GM18909 (cell line): ENCODE data around the gene ANTXR2.
"Not testable (repeated sequence)": the region's sequence is repeated elsewhere in the genome, so short reads cannot be mapped to it uniquely, and the experiment has no call there.

Source experiments
- ATAC-seq: cut with Tn5 transposase; IDR thresholded peaks from one replicate; pipeline ENCODE4 v1.9.1; 2021; ENCODE audit warnings: mild to moderate bottlenecking; ENCODE audit not compliant: unreplicated experiment, poor library complexity

Gene ANTXR2

GRCh38 chr4:79935274-79935673 lies 137.8 kb downstream of the ANTXR2 start:
- no peak for ATAC-seq

GRCh38 chr4:79934660-79935059 lies 138.4 kb downstream of the ANTXR2 start:
- ATAC-seq, result no peak

- ATAC-seq, result no peak
Observed at GRCh38 chr4:79927931-79928330, 145.1 kb downstream of the ANTXR2 start.

- no peak for ATAC-seq
Observed at GRCh38 chr4:79923281-79923680, 149.7 kb downstream of the ANTXR2 start.

GRCh38 chr4:79922011-79922410 lies 151.0 kb downstream of the ANTXR2 start:
- ATAC-seq, result no peak

GRCh38 chr4:79920163-79920853 lies 152.7 kb downstream of the ANTXR2 start:
- no peak for ATAC-seq

GRCh38 chr4:79918292-79918691 lies 154.7 kb downstream of the ANTXR2 start:
- ATAC-seq, result no peak

- peak; percentile 94 for ATAC-seq
Observed at GRCh38 chr4:79917246-79917645, 155.8 kb downstream of the ANTXR2 start.

GRCh38 chr4:79915246-79915645 lies 157.8 kb downstream of the ANTXR2 start:
- ATAC-seq, result no peak

- ATAC-seq, result no peak
Observed at GRCh38 chr4:79913581-79913980, 159.4 kb downstream of the ANTXR2 start.

GRCh38 chr4:79907001-79907400 lies 166.0 kb downstream of the ANTXR2 start:
- ATAC-seq, result no peak

GRCh38 chr4:79906303-79906702 lies 166.7 kb downstream of the ANTXR2 start:
- ATAC-seq, result no peak

GRCh38 chr4:79905212-79905611 lies 167.8 kb downstream of the ANTXR2 start:
- no peak for ATAC-seq

GRCh38 chr4:79904331-79904730 lies 168.7 kb downstream of the ANTXR2 start:
- ATAC-seq, result no peak

GRCh38 chr4:79900182-79900581 lies 172.8 kb downstream of the ANTXR2 start:
- ATAC-seq, result no peak

- no peak for ATAC-seq
Observed at GRCh38 chr4:79899481-79899880, 173.5 kb downstream of the ANTXR2 start.

- ATAC-seq, result no peak
Observed at GRCh38 chr4:79898055-79898454, 175.0 kb downstream of the ANTXR2 start.

GRCh38 chr4:79897174-79897573 lies 175.9 kb downstream of the ANTXR2 start:
- ATAC-seq, result no peak

GRCh38 chr4:79893456-79893855 lies 179.6 kb downstream of the ANTXR2 start:
- ATAC-seq, result no peak

- not testable (repeated sequence) for ATAC-seq
Observed at GRCh38 chr4:79889026-79889425, 184.0 kb downstream of the ANTXR2 start.

GRCh38 chr4:79886557-79886956 lies 186.5 kb downstream of the ANTXR2 start:
- ATAC-seq, result no peak

- ATAC-seq, result no peak
Observed at GRCh38 chr4:79886021-79886420, 187.0 kb downstream of the ANTXR2 start.

GRCh38 chr4:79883290-79883689 lies 189.7 kb downstream of the ANTXR2 start:
- no peak for ATAC-seq
